ENCODE data around the gene ZNF134.
A peak's percentile ranks its signal among the peaks of the same experiment; 100 is the strongest.

Gene ZNF134

GRCh38 chr19:57611113-57611512 is 2.9 kb upstream of the ZNF134 start:
- TF ChIP-seq CTCF (IDR thresholded peaks at IDR 0.05; ENCODE audit: low read depth, low read length, missing control alignments), result no peak
- DNase-seq (ENCODE audit: low read depth), result no peak
- H3K4me3 ChIP-seq (ENCODE audit: low read depth, low read length), result no peak overlapping the region
- in situ Hi-C loops (cut with HindIII; ENCODE audit: low sequenced_read_pairs), result no loop called here

GRCh38 chr19:57615346-57615745 is 1.3 kb downstream of the ZNF134 start:
- no peak for DNase-seq (ENCODE audit: low read depth)
- H3K4me3 ChIP-seq (ENCODE audit: low read depth, low read length), result peak overlapping the region; percentile 80
- TF ChIP-seq CTCF (IDR thresholded peaks at IDR 0.05; ENCODE audit: low read depth, low read length, missing control alignments), result no peak
- in situ Hi-C loops (cut with HindIII; ENCODE audit: low sequenced_read_pairs), result no loop called here

GRCh38 chr19:57620673-57621348 is 6.8 kb downstream of the ZNF134 start:
- in situ Hi-C loops (cut with HindIII; ENCODE audit: low sequenced_read_pairs), result loop anchor here (5.0 kb wide), 1 partner anchor 56 kb away; no protein-coding TSS in a partner anchor
- TF ChIP-seq CTCF (IDR thresholded peaks at IDR 0.05; ENCODE audit: low read depth, low read length, missing control alignments), result no peak
- no peak overlapping the region for H3K4me3 ChIP-seq (ENCODE audit: low read depth, low read length)
- no peak for DNase-seq (ENCODE audit: low read depth)

- TF ChIP-seq CTCF (IDR thresholded peaks at IDR 0.05; ENCODE audit: low read depth, low read length, missing control alignments), result no peak
- no peak for DNase-seq (ENCODE audit: low read depth)
- in situ Hi-C loops (cut with HindIII; ENCODE audit: low sequenced_read_pairs), result loop anchor here (5.0 kb wide), 1 partner anchor 54 kb away; no protein-coding TSS in a partner anchor
- H3K4me3 ChIP-seq (ENCODE audit: low read depth, low read length), result no peak overlapping the region
Measured at GRCh38 chr19:57623091-57623490, 9.0 kb downstream of the ZNF134 start.

GRCh38 chr19:57632987-57633831 is 19.2 kb downstream of the ZNF134 start, which contains the start of gene ZNF211:
ZNF211 (plus strand) TSS chr19:57633168; CDS start chr19:57633347, 179 bp downstream.
- H3K4me3 ChIP-seq (ENCODE audit: low read depth, low read length), result peak within 1 kb of the TSS; percentile 84
- TF ChIP-seq CTCF (IDR thresholded peaks at IDR 0.05; ENCODE audit: low read depth, low read length, missing control alignments), result no peak
- peak; percentile 86 for DNase-seq (ENCODE audit: low read depth)
- in situ Hi-C loops (cut with HindIII; ENCODE audit: low sequenced_read_pairs), result no loop called here

GRCh38 chr19:57633832-57634131 is 19.7 kb downstream of the ZNF134 start:
- peak overlapping the region; percentile 84 for H3K4me3 ChIP-seq (ENCODE audit: low read depth, low read length)
- TF ChIP-seq CTCF (IDR thresholded peaks at IDR 0.05; ENCODE audit: low read depth, low read length, missing control alignments), result no peak
- no peak for DNase-seq (ENCODE audit: low read depth)
- in situ Hi-C loops (cut with HindIII; ENCODE audit: low sequenced_read_pairs), result no loop called here
